Activated CD8-positive, alpha-beta memory T cell treated with anti-CD3 and anti-CD28 coated beads for 36 hours (primary cell): ENCODE data around the gene VSTM4. TPM values are rescaled to one million over a fixed set of nuclear protein-coding genes. Genes with fewer than 3 reads are reported as not detected.

Source experiments
- CTCF ChIA-PET: fragments of 350-600 bp; sonication (Branson Sonifier 250); formaldehyde crosslinking; loops from one replicate; lab custom pipeline; 2021; ENCODE audit warnings: antibody characterized with exemption; lab: Charles Lee
- POLR2A ChIA-PET: fragments of 350-600 bp; sonication (Branson Sonifier 250); formaldehyde crosslinking; loops from one replicate; lab custom pipeline; 2021; ENCODE audit warnings: antibody characterized with exemption; lab: Charles Lee
- total RNA-seq, 2 experiments: library from RNA; stranded (reverse); gene quantifications; one replicate each; pipeline ENCODE4 v1.2.3, GENCODE V29; 2021

Gene VSTM4
- total RNA-seq, 2 experiments from 2014 or later = 0.06 TPM

- ChIA-PET POLR2A (no interaction called here), CTCF (no interaction called here)
Observed at GRCh38 chr10:49054753-49055152, 60.6 kb downstream of the VSTM4 start.

- ChIA-PET CTCF (no interaction called here), POLR2A (no interaction called here)
Observed at GRCh38 chr10:49053998-49054692, 61.2 kb downstream of the VSTM4 start.

- ChIA-PET CTCF (interaction anchor here (0.5 kb wide), 1 partner anchor 397 kb away, joined by 3 read pairs; no protein-coding TSS in a partner anchor), POLR2A (no interaction called here)
Observed at GRCh38 chr10:49053053-49053997, 62.0 kb downstream of the VSTM4 start.

DNA sequence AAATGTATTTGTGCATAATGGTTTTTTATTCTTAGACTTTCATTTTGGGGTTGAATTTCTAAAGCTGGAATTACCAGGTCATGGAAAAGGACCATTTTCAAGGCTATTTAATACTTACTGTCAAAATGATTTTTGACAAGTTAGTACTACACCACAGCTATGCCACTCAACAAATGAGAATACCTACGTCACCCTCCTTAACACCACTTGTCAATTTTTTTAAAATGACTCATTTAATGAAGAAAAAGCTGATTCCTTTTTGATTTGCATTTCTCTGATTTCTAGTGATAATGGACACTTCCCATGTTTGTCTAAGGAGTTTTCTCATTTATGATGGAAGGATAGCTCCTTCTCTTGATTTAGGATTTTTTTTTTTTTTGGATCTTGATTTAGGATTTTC lies 63.3 kb downstream of the VSTM4 start:
- POLR2A ChIA-PET = no interaction called here

GRCh38 chr10:49050906-49051305 lies 64.4 kb downstream of the VSTM4 start:
- CTCF ChIA-PET = no interaction called here
- POLR2A ChIA-PET = no interaction called here

More for the DNA sequence above, 63.3 kb downstream of the VSTM4 start:
- CTCF ChIA-PET = no interaction called here

- CTCF ChIA-PET = no interaction called here
- POLR2A ChIA-PET = no interaction called here
Observed at GRCh38 chr10:49050366-49050765, 65.0 kb downstream of the VSTM4 start.

- ChIA-PET POLR2A (no interaction called here), CTCF (no interaction called here)
Observed at GRCh38 chr10:49049660-49050059, 65.7 kb downstream of the VSTM4 start.

- CTCF ChIA-PET = no interaction called here
- POLR2A ChIA-PET = no interaction called here
Observed at GRCh38 chr10:49047128-49047639, 68.1 kb downstream of the VSTM4 start.

DNA sequence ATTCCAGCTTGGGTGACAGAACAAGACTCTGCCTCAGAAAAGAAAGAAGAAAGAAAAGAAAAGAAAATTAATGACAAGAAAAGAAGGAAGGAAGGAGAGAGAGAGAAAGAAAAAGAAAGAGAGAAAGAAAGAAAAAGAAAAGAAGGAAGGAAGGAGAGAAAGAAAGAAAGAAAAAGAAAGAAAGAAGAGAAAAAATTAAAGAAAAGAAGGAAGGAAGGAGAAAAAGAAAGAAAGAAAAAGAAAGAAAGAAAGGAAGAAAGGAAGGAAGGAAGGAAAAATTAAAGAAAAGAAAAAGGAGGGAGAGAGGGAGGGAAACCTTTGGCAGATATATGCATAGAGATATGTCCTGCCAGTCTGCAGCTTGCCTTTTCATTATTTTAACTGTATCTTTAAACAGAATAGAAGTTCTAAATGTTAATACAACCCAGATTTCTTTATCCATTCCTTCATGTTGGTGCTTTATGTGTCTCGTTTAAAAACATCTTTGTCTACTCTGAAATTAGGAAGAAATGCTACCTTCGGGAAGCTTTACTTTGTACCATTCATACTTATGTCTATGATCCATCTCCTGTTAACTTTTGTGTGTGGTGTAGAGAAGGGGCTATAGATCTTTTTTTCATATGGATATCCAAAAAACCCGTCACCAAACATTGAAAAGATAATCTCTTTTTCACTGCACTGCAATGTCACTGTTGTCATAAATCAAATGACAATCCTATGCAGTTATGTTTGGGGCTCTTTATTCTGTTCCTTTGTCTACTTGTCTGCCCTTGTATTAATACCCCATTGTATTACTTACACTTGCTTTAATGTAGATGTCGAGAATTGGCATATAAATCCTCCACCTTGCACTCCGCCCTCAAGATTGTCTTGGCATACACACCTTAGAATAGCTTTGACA lies 70.8 kb downstream of the VSTM4 start:
- ChIA-PET CTCF (no interaction called here), POLR2A (no interaction called here)

DNA sequence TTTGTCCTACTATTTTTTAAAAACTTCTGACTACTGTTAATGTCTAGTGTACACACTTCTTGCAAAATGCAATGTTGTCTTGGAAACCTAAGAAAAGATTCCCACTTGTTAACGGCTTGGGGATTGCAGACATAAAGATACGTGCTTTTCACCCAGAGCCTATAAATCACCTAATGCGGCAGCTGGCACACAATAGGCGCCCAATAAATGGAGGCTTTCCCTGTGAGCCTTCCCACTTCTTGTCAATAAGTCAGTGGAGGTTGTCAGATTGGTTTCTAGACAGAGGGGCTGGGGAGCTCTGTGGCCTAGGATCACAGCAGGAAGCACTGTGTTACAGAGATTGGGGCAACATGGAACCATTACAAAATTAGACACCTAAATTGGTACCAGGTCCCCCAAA lies 74.7 kb downstream of the VSTM4 start:
- ChIA-PET CTCF (no interaction called here), POLR2A (no interaction called here)

- ChIA-PET CTCF (no interaction called here), POLR2A (no interaction called here)
Observed at GRCh38 chr10:49039409-49039808, 75.9 kb downstream of the VSTM4 start.

DNA sequence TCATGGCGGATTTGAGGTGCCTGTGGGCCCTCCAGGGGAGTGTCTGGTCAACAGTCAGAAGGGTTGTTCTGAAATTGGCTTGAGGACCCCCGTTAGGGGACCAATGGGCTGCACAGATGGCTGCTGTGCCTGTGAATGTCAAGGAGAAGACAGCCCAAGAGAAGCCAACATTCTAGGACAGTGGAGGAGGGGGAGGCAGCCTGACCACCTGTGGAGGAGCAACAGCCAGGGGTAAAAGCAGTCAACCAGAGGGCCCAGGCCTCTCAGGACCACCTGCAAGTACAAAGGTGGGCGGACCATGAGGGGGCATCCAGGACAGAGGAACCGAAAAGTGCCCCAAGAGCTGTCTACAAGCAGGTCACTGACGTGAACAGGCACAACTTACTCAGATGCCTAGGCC lies 76.6 kb downstream of the VSTM4 start:
- ChIA-PET CTCF (no interaction called here), POLR2A (no interaction called here)

- ChIA-PET POLR2A (no interaction called here), CTCF (interaction anchor here (0.8 kb wide), 1 partner anchor 56 kb away, joined by 3 read pairs; no protein-coding TSS in a partner anchor)
Observed at GRCh38 chr10:49037187-49037586, 78.1 kb downstream of the VSTM4 start.

GRCh38 chr10:49036638-49037037 lies 78.7 kb downstream of the VSTM4 start:
- ChIA-PET POLR2A (no interaction called here), CTCF (interaction anchor here (0.8 kb wide), 1 partner anchor 57 kb away, joined by 3 read pairs; no protein-coding TSS in a partner anchor)

DNA sequence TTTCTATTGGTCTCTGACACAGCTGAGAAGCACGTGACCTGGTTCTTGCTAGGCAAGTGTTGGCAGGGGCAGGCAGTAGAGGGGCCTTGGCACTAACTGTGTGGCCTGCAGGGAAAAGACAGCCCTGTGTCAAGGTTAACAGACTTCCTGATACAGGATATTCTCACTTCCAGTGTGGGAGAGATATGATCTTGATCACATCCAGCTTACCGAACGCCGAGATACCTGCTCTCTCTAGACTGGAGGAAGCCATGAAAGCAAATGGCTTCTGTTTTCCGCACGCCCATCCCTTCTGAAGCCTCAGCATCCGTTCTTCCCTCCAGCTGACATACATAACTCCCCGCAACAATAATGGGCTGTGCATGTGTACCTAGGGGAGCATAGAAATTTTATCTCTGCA lies 79.4 kb downstream of the VSTM4 start:
- ChIA-PET POLR2A (no interaction called here), CTCF (no interaction called here)

DNA sequence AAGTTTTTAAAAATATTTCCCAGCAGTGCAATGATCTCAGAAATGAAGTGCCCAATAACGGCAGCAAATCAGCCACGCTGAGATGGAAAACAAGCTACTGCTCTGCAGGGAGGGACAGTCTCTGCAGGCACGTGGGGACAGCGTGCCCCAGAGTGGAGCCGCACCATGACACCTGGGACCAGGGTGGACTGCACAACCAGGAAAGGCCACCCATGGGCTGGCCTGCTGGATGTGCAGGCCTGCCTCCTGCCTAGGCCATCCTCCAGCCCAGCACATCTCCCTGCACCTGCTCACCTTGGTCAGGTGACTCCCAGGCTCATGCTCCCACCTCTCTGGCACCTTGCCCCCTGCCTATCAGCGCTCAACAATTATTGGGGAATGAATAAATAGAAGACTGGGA lies 80.4 kb downstream of the VSTM4 start:
- POLR2A ChIA-PET = no interaction called here
- CTCF ChIA-PET = no interaction called here

GRCh38 chr10:49033939-49034338 lies 81.4 kb downstream of the VSTM4 start:
- CTCF ChIA-PET = no interaction called here
- POLR2A ChIA-PET = no interaction called here

DNA sequence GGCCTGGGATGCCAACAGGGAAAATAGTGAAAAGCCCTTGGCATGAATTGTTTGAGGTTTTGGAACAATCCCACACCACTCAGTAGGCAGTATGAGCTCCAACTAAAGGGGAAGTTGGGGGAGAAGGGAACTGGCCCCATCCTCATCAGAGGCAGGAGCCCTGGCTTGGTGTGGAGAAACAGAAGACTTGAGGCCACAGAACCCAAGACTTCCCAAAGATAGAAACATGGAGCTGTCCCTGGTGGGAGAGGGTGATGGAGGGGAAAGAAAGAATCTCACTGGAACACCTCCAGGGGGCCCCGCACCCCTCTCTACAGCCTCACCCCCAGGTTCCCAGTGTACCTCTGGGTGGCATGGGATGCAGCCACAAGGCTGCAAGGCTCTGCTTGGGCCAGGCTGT lies 85.7 kb downstream of the VSTM4 start:
- ChIA-PET POLR2A (no interaction called here), CTCF (no interaction called here)

DNA sequence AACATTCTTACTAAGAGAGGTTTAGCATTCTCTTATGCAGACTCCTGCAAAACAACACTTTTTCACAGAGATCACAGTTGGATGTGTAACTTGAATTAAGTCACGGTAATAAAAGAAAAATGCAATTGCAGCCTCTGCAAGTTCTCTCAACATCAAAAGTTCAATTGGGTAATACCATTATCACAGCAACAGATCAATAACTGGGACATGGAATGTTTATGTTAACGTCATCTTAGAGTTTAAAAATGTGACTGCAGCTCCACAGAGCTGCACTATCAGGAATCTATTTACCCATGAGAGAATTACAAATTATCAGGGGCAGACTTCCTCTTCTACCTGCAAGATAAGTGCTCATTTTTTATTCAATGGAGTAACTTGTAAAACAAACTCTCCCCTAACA lies 86.7 kb downstream of the VSTM4 start:
- ChIA-PET POLR2A (no interaction called here), CTCF (no interaction called here)
